Thyroid gland (tissue), 4 donors: Measurements from ENCODE around the gene CPPED1. TPM values are rescaled to one million over a fixed set of nuclear protein-coding genes. Genes with fewer than 3 reads are reported as not detected.
A peak's percentile ranks its signal among the peaks of the same experiment; 100 is the strongest.

Experiments used
- DNase-seq, 2 donors: peaks; one replicate each; pipeline ENCODE4 v3.0.0-alpha.2; 2019
- H3K27ac ChIP-seq, 3 donors: fragments of 200-600 bp; sonication (generic); 1 replicate in 2 of 3; 2 replicates in 1 of 3; pipeline ENCODE4 v1.5.1; 2016 to 2019; ENCODE audit warnings: mild to moderate bottlenecking in 1 of 3, moderate library complexity in 1 of 3
- H3K27me3 ChIP-seq: fragments of 200-600 bp; sonication (generic); one replicate; pipeline ENCODE4 v1.5.1; 2019
- H3K36me3 ChIP-seq, 2 donors: fragments of 200-600 bp; sonication (generic); one replicate each; pipeline ENCODE4 v1.5.1; 2016 to 2019
- H3K4me1 ChIP-seq, 2 donors: fragments of 200-600 bp; sonication (generic); one replicate each; pipeline ENCODE4 v1.5.1; 2017 to 2019
- H3K4me3 ChIP-seq, 3 donors: fragments of 200-600 bp; sonication (generic); replicated peaks in 1 of 3; 1 replicate in 2 of 3; 2 replicates in 1 of 3; pipeline ENCODE4 v1.5.1; 2016; ENCODE audit warnings: mild to moderate bottlenecking in 1 of 3
- H3K9me3 ChIP-seq: fragments of 200-600 bp; sonication (generic); one replicate; pipeline ENCODE4 v1.5.1; 2017
- POLR2A ChIP-seq, 2 donors: fragments of 450-650 bp; IDR thresholded peaks; one replicate each; pipeline ENCODE4 v1.6.1; 2017; ENCODE audit warnings: antibody characterized with exemption in 2 of 2, mild to moderate bottlenecking in 2 of 2, moderate library complexity in 1 of 2
- WGBS, 2 donors: methylation state at CpG; one replicate each; pipeline ENCODE4 v1.1.5; 2017; 5-methylcytosine and 5-hydroxymethylcytosine counted together
- intact Hi-C: fragments of 100-400 bp; cut with DNase I; formaldehyde crosslinking; loops from one replicate; pipeline ENCODE4 v1.15.1; 2023
- total RNA-seq, 4 donors: library from RNA; depleted of rRNA; stranded (reverse); fragments of >200 nt; gene quantifications; one replicate each; pipeline ENCODE4 v1.2.3, GENCODE V29; 2016
- TF ChIP-seq, protein P1 (sequence below), 6 experiments: fragments of 200-600 bp in 3 of 6; fragments of 450-650 bp in 3 of 6; sonication (generic) in 3 of 6; IDR thresholded peaks; one replicate each; pipeline ENCODE4 v1.5.1; 2016 to 2019; ENCODE audit warnings: antibody characterized with exemption in 6 of 6, mild to moderate bottlenecking in 2 of 6, inconsistent platforms in 1 of 6, moderate library complexity in 1 of 6

The CPPED1 gene
- total RNA-seq, 4 donors from 2014 or later = 8.5 to 17.8 (median 16.8) TPM

DNA sequence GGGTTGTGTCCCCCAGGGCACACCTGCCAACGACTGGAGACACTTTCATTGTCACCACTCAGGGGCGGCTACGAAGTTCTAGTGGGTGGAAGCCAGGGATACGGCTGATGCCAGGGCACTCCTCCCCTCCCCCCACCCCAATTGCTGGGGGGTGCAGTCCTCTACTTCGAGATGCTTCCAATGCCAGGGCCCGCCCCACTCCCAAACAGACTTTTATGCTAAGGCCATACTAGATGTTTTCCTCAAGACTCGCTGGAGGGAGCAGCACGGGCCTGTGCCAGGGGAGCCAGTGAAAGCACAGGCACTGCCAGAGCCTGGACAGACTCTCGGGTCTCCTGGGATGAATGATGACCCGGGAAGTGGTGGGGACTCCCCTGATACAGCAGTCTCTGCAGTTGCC lies 178.0 kb downstream of the CPPED1 start:
- H3K9me3 ChIP-seq = no peaks in the 10 kb centered on the region
- no peaks in the 10 kb centered on the region for H3K4me1 ChIP-seq
- TF ChIP-seq POLR2A (IDR thresholded peaks at IDR 0.05) = no peak
- TF ChIP-seq, protein P1, sequence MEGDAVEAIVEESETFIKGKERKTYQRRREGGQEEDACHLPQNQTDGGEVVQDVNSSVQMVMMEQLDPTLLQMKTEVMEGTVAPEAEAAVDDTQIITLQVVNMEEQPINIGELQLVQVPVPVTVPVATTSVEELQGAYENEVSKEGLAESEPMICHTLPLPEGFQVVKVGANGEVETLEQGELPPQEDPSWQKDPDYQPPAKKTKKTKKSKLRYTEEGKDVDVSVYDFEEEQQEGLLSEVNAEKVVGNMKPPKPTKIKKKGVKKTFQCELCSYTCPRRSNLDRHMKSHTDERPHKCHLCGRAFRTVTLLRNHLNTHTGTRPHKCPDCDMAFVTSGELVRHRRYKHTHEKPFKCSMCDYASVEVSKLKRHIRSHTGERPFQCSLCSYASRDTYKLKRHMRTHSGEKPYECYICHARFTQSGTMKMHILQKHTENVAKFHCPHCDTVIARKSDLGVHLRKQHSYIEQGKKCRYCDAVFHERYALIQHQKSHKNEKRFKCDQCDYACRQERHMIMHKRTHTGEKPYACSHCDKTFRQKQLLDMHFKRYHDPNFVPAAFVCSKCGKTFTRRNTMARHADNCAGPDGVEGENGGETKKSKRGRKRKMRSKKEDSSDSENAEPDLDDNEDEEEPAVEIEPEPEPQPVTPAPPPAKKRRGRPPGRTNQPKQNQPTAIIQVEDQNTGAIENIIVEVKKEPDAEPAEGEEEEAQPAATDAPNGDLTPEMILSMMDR (IDR thresholded peaks at IDR 0.05) = no peak
- no peak overlapping the region for H3K4me3 ChIP-seq
- no peaks in the 10 kb centered on the region for H3K27me3 ChIP-seq
- DNase-seq = no peak
- WGBS, 2 donors = 88 to 92% methylated on average over 7 to 8 of the region's 10 CpGs
- intact Hi-C loops = no loop called here
- no peak overlapping the region for H3K27ac ChIP-seq
- no peaks in the 10 kb centered on the region for H3K36me3 ChIP-seq

DNA sequence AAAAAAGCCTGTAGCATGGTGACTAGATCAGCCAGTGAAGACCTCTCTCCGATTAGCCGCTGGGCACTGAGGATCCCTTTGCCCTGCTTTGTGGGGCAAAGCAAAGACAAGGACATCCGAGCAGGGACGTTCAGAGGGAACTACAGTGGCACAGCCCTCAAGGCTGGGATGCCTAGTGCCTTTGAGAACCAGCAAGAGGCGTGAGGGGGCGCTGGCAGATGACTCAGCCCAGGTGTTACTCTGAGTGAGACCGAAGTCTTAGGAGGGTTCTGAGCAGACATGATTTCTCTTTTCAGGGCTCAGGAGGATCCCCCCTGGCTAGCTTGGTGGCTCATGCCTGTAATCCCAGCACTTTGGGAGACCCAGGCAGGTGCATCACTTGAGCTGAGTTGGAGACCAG lies 178.6 kb downstream of the CPPED1 start:
- no peaks in the 10 kb centered on the region for H3K36me3 ChIP-seq
- no peaks in the 10 kb centered on the region for H3K27me3 ChIP-seq
- H3K4me1 ChIP-seq = no peaks in the 10 kb centered on the region
- no peak for TF ChIP-seq POLR2A (IDR thresholded peaks at IDR 0.05)
- TF ChIP-seq, protein P1 (IDR thresholded peaks at IDR 0.05) = no peak
- no peaks in the 10 kb centered on the region for H3K9me3 ChIP-seq
- no peak for DNase-seq
- no peak overlapping the region for H3K4me3 ChIP-seq
- WGBS, 2 donors = 76 to 78% methylated on average over 7 of the region's 7 CpGs
- intact Hi-C loops = no loop called here
- no peak overlapping the region for H3K27ac ChIP-seq

DNA sequence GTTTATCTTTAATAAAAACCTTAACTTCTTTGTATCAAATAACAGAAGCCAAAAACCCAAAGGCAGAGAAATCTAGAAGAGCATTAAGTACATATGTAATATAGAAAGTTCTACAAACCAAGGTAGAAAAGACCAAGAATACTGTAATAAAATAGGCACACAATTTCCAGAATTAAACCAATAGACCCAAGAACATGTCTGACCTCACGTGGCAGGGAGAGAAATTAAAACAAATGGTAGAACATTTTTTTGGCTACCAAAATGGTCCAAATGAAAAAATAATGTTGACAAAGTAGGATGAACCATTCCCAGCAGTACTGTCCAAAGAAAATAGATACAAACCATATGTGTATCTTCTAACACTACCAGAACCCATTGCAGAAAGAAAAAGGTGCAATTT lies 183.5 kb downstream of the CPPED1 start:
- DNase-seq = no peak
- TF ChIP-seq POLR2A (IDR thresholded peaks at IDR 0.05) = no peak
- TF ChIP-seq, protein P1 (IDR thresholded peaks at IDR 0.05) = no peak
- WGBS, 2 donors = 61 to 72% methylated on average over 1 of the region's 1 CpG
- Histone ChIP-seq H3K4me1 (peaks cover 0 to 14% of the 10 kb centered on the region in 2 donors), H3K27ac (peak overlapping the region in 2 of 3 donors; percentile 37 to 72), H3K27me3 (no peaks in the 10 kb centered on the region), H3K4me3 (no peak overlapping the region), H3K36me3 (no peaks in the 10 kb centered on the region), H3K9me3 (no peaks in the 10 kb centered on the region)
- intact Hi-C loops = no loop called here

DNA sequence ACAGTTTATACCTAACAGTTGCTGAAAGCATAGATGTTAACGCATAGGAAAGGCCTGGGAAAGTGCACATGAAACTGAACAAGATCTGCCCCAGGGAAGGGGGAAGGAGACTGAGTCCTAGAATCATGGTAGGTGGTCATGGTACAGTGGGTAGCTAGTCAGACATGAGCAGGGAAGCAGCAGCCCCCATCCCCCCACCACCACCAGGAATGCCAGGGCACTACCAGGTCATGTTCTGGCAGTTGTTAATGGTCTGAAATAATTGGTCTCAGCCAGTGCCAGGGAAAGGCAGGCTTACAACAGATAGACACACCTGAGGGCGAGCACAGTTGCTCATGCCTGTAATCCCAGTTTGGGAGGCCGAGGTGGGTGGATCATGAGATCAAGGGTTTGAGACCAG lies 185.2 kb downstream of the CPPED1 start:
- Histone ChIP-seq H3K27me3 (no peaks in the 10 kb centered on the region), H3K4me3 (no peak overlapping the region), H3K4me1 (peaks cover 0 to 16% of the 10 kb centered on the region in 2 donors), H3K36me3 (no peaks in the 10 kb centered on the region), H3K9me3 (no peaks in the 10 kb centered on the region), H3K27ac (peak overlapping the region; percentile 55 to 72 (median 58))
- peak; percentile 72 to 84 for DNase-seq
- 49 to 51% methylated on average over 2 to 3 of the region's 3 CpGs for WGBS, 2 donors
- intact Hi-C loops = no loop called here
- TF ChIP-seq, protein P1 (IDR thresholded peaks at IDR 0.05) = no peak
- no peak for TF ChIP-seq POLR2A (IDR thresholded peaks at IDR 0.05)

DNA sequence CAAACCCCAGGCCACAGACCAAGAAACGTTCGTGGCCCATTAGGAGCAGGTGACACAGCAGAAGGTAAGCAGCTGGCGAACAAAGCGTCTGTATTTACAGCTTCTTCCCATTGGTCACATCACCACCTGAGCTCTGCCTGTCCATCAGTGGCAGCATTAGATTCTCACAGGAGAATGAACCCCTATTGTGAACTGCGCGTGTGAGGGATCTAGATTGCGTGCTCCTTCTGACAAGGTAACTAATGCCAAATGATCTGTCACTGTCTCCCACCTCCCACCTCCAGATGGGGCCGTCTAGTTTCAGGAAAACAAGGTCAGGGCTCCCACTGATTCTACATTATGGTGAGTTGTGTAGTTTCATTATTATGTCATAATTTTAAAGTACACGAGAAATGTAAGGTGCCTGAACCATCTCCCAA lies 186.3 kb downstream of the CPPED1 start:
- DNase-seq = no peak
- Histone ChIP-seq H3K27me3 (no peaks in the 10 kb centered on the region), H3K4me3 (no peak overlapping the region), H3K27ac (peak overlapping the region in 1 of 3 donors; percentile 72), H3K4me1 (peaks cover 0 to 16% of the 10 kb centered on the region in 2 donors), H3K9me3 (no peaks in the 10 kb centered on the region), H3K36me3 (no peaks in the 10 kb centered on the region)
- intact Hi-C loops = no loop called here
- TF ChIP-seq, protein P1 (IDR thresholded peaks at IDR 0.05) = no peak
- 63 to 83% methylated on average over 9 of the region's 9 CpGs for WGBS, 2 donors
